HG03342 (cell line): Measurements from ENCODE around the gene ELMO3.

Source experiments
- ATAC-seq: cut with Tn5 transposase; IDR thresholded peaks from one replicate; pipeline ENCODE4 v1.9.1; 2021; ENCODE audit warnings: mild to moderate bottlenecking, moderate library complexity; ENCODE audit not compliant: unreplicated experiment

The ELMO3 gene

DNA sequence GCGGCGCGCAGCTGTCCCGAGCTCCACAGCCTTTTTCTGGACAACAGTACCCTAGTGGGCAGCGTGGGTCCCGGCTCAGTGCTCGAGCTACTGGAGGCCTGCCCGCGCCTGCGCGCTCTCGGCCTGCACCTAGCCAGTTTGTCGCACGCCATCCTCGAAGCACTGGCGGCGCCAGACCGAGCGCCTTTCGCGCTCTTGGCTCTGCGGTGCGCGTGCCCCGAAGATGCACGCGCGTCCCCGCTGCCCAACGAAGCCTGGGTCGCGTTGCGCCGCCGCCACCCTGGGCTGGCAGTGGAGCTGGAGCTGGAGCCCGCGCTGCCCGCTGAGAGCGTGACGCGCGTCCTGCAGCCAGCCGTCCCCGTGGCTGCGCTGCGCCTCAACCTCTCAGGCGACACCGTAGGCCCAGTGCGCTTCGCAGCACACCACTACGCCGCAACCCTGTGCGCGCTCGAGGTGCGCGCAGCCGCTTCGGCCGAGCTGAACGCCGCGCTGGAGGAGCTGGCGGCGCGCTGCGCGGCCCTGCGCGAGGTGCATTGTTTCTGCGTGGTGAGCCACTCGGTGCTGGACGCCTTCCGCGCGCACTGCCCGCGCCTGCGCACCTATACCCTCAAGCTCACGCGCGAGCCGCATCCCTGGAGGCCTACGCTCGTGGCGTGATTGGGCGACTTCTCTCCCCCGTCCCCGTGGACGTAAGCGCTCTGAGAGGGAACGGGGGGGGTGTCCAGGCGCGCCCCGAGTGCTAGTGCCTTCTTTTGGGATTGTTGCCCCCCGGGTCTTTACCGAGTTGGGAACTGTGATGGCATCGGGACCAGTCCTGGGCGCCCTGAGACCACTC is 35.5 kb upstream of the ELMO3 start:
- ATAC-seq: no peak

- no peak for ATAC-seq
Measured at GRCh38 chr16:67163999-67164558, 34.9 kb upstream of the ELMO3 start.

- no peak for ATAC-seq
Measured at GRCh38 chr16:67164599-67165061, 34.3 kb upstream of the ELMO3 start, which contains the start of gene HSF4. TSS of gene HSF4 (plus strand) at chr16:67164745. CDS start at chr16:67164812, 67 bp downstream.

- ATAC-seq: no peak
Measured at GRCh38 chr16:67165121-67166078, 33.5 kb upstream of the ELMO3 start.

DNA sequence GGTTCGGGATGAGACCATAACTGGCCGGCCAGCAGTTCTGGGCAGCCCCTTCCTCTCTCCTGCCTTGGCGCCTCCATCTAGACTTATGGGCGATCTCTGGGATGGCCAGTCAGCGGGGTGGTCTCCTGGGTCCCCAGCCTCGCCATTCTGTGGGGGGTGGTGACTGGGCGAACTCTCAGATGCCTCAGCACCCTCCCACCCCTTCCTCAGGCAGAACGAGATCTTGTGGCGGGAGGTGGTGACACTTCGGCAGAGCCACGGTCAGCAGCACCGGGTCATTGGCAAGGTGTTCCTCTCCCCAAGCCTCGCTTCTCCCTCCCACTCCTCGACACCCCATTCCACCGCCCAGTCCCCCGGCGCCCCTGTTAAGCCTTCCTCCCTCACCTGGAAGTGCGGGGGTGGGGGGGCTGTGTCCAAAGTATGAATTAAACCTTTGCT is 32.8 kb upstream of the ELMO3 start:
- no peak for ATAC-seq

DNA sequence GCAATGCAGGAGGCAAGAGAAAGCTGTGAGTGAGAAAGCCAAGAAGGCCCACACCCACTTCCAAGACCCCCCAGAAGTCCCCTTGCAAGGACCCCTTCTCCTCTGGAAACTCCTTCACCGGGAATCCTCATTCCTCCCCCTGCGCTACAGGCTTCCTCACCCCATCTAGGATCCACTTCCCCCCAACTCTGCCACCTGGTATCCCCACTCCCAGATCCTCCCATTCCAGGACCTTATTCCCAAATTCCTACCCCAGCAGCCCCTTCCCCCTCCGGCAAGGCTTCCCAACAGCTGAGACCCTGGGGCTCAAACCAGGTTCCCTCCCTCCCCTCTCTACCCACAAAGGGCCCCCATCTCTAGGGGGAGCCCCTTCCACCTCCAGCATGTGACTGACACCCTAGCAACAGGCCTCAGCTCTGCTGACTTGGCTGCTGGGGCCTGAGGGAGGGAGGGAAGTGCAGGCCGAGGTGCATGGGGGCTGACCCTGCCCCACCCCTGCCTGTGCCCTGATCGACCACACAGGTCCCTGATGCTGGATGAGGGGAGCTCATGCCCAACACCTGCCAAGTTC is 32.2 kb upstream of the ELMO3 start:
- no peak for ATAC-seq

- ATAC-seq: no peak
Measured at GRCh38 chr16:67167588-67167987, 31.3 kb upstream of the ELMO3 start.

DNA sequence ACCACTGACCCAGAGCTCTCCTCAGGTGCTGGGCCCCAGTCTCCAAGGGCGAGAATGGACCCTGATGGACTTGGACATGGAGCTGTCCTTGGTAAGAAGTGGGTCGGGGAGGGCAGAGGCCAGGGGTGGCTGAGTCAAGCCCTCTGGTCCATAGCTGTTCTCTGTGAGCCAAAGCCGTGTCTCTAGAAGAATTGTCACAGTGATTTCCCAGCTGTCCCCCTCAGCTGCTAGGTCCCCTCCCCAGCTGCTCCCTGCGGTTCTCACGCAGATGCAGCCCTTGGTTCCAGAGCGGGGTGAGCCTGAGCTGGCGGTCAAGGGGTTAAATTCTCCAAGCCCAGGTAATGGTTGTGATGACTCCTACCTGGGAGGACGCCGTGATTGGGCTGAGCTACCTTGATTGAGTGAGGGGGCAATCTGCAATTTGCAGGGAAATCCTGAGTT is 29.9 kb upstream of the ELMO3 start:
- ATAC-seq: no peak

GRCh38 chr16:67169642-67170167 is 29.2 kb upstream of the ELMO3 start:
- ATAC-seq: no peak

DNA sequence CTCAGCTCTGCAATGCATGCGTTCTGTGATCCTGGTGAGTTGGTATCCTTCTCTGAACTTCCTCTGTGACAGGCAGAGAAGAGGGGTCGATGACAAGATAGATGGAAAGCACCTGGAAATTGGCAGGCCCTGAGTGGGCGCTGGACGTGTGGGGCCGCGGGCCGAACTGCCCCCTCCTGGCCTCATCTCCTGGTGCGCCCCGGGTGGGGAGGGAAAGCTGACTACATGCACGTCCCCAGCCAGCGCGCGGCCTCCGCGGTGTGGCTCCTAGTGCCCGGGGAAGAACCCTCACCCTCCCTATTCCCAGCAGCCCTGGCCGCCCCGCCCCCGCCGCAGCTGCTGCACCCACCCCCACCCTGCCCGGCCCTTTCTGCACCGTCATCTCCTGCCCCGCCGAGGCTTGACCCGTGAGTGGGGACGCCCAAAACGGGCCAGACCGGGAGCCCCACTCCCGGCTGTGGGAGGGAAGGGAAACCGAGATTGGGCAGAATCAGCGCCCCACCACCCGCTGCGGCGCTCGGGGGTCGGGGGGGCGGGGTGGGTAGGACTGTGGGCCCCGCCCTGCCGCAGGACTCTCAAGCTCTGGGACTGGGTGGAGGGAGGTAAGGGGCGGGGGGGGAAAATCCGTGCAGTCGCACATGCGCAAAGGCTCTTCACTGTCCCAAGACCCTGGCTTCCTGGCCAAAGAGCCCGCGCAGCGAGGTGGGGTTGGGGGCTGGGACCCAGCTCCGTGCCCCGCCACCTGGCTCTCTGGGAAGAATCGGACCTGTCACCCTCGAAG is 28.6 kb upstream of the ELMO3 start, which contains the start of gene NOL3:
NOL3 (plus strand) TSS at position 371 of the 781 bp plus-strand sequence.
- ATAC-seq: no peak

- ATAC-seq: no peak
Measured at GRCh38 chr16:67170949-67171649, 27.8 kb upstream of the ELMO3 start.

DNA sequence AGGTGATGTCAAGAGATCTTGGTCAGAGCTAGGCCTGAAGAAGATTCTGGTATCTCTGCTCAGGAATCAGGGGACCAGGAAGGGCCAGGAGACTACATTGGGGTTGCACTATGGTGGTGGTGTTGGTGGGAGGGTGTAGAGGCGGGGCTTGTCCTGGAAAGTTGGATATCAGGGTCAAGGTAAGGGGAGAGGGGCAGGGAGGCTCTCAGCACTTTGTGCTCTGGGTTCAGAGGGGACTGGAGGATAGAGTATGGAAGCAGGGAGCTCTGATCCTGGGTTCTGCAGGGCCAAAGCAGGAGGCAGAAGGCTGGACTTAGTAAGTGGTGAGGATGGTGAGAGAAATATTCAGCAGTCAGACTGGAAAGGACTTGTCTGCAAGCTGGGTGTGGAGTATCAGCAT is 25.6 kb upstream of the ELMO3 start:
- ATAC-seq: no peak

- ATAC-seq: peak; percentile 45
Measured at GRCh38 chr16:67173808-67174705, 24.9 kb upstream of the ELMO3 start.

GRCh38 chr16:67174706-67175231 is 24.2 kb upstream of the ELMO3 start:
- no peak for ATAC-seq

DNA sequence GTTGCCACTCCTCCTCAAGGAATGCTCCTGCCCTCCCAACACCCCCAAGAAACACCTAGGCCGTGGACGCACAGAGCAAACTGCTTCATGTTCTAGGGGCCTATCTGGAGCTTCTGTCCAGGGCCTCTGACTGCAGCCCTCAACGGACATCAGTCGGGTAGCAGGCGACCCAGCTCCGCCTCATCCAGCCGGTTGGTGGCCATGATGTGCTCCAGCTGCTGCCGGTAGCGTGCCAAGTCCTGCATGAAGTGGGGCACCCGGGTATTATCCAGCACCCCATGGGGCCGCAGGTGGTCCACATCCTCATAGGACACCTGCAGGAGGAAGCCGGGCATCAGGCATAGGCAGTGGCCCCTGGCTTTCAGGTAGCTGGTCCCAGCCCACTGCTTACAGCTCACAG is 22.3 kb upstream of the ELMO3 start:
- no peak for ATAC-seq

DNA sequence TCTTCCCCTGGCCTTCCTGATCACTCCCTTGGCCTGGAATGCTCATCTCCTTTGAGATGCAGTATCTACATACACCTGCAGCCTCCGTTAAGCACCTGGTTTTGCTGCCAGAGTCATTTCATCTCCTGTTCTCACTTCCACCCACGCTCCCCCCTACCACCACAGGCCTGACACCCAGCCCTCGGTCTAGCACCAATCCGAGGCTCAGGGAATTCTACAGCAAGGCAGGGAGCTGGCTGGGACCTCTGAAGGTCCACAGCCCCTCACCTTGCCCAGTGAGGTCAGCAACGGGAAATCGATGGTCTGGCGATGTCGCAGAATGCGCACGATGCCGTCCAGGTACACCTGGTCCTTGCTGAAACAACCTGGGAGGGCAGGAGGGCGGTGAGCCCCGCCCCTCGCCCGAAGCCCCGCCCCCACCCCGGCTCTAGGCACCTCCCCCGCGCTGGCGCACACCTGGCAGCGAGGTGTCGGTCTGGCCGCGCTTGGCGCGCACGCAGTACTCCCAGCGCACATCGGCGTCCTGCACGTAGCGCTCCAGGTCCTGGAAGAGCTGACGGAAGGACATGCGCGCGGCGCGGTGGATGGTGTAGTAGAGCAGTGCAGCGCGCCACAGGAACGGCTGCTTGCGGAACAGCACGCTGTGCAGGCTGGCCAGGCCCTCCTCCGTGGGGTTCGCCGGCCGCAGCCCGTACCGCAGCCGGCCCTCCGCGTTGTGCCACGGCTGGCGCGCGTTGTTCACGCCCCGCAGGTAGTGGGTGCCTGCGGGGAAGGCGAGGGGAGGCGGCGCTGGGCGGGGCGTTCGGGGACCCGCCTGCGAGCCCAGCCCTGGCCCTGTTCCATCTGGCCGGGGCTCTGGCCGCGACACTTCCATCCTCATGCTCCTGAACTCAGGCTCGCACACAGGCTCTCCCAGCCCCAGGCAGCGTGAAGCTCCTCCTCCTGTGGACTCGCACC is 20.9 kb upstream of the ELMO3 start:
- no peak for ATAC-seq
